Measurements from ENCODE around the gene SLC46A2. TPM values are rescaled to one million over a fixed set of nuclear protein-coding genes. Genes with fewer than 3 reads are reported as not detected.

Gene SLC46A2
- total RNA-seq, 2 experiments from 2014 or later = not detected

- H3K27me3 Mint-ChIP-seq (ENCODE audit: low read depth) = peaks cover 32% of the 10 kb centered on the region
- DNase-seq = no peak
- CTCF ChIA-PET = interaction anchor here (0.5 to 1.4 kb wide), 2 partner anchors 20 to 516 kb away, joined by 3 read pairs; no protein-coding TSS in a partner anchor
- ATAC-seq = no peak
- H3K9me3 Mint-ChIP-seq (ENCODE audit: insufficient read depth) = no peaks in the 10 kb centered on the region
- H3K4me3 Mint-ChIP-seq = no peak overlapping the region
- POLR2A ChIA-PET = no interaction called here
- no peaks in the 10 kb centered on the region for H3K36me3 Mint-ChIP-seq (ENCODE audit: low read depth)
- H3K27ac Mint-ChIP-seq = no peak overlapping the region
- H3K4me1 Mint-ChIP-seq (ENCODE audit: low read depth) = peaks cover 7% of the 10 kb centered on the region
These were observed 14.4 kb upstream of the SLC46A2 start for GRCh38 chr9:112905084-112905483.

GRCh38 chr9:112900901-112901300, 10.2 kb upstream of the SLC46A2 start:
- H3K36me3 Mint-ChIP-seq (ENCODE audit: low read depth) = no peaks in the 10 kb centered on the region
- H3K27me3 Mint-ChIP-seq (ENCODE audit: low read depth) = peaks cover 36% of the 10 kb centered on the region
- ChIA-PET CTCF (interaction anchor here (3.6 kb wide), 1 partner anchor 55 kb away, joined by 75 read pairs; no protein-coding TSS in a partner anchor), POLR2A (no interaction called here)
- H3K9me3 Mint-ChIP-seq (ENCODE audit: insufficient read depth) = no peaks in the 10 kb centered on the region
- ATAC-seq (no peak), DNase-seq (no peak)
- H3K4me3 Mint-ChIP-seq = no peak overlapping the region
- peaks cover 11% of the 10 kb centered on the region for H3K4me1 Mint-ChIP-seq (ENCODE audit: low read depth)
- no peak overlapping the region for H3K27ac Mint-ChIP-seq

- peaks cover 13% of the 10 kb centered on the region for H3K4me1 Mint-ChIP-seq (ENCODE audit: low read depth)
- ChIA-PET CTCF (no interaction called here), POLR2A (no interaction called here)
- H3K4me3 Mint-ChIP-seq = no peak overlapping the region
- H3K9me3 Mint-ChIP-seq (ENCODE audit: insufficient read depth) = no peaks in the 10 kb centered on the region
- DNase-seq (no peak), ATAC-seq (no peak)
- no peak overlapping the region for H3K27ac Mint-ChIP-seq
- peaks cover 38% of the 10 kb centered on the region for H3K27me3 Mint-ChIP-seq (ENCODE audit: low read depth)
- no peaks in the 10 kb centered on the region for H3K36me3 Mint-ChIP-seq (ENCODE audit: low read depth)
These were observed 9.8 kb upstream of the SLC46A2 start for GRCh38 chr9:112900488-112900887.

GRCh38 chr9:112898872-112899311, 8.2 kb upstream of the SLC46A2 start:
- ChIA-PET CTCF (interaction anchor here (2.4 kb wide), 1 partner anchor 53 kb away, joined by 8 read pairs; no protein-coding TSS in a partner anchor), POLR2A (no interaction called here)
- Mint-ChIP-seq H3K9me3 (ENCODE audit: insufficient read depth) (no peaks in the 10 kb centered on the region), H3K27me3 (ENCODE audit: low read depth) (peaks cover 36% of the 10 kb centered on the region), H3K27ac (no peak overlapping the region), H3K36me3 (ENCODE audit: low read depth) (no peaks in the 10 kb centered on the region), H3K4me3 (no peak overlapping the region), H3K4me1 (ENCODE audit: low read depth) (peaks cover 13% of the 10 kb centered on the region)
- no peak for ATAC-seq
- DNase-seq = no peak

GRCh38 chr9:112896131-112896530, 5.5 kb upstream of the SLC46A2 start:
- no peak overlapping the region for H3K27ac Mint-ChIP-seq
- POLR2A ChIA-PET = no interaction called here
- peaks cover 6% of the 10 kb centered on the region for H3K4me1 Mint-ChIP-seq (ENCODE audit: low read depth)
- DNase-seq (no peak), ATAC-seq (no peak)
- CTCF ChIA-PET = no interaction called here
- no peak overlapping the region for H3K4me3 Mint-ChIP-seq
- H3K36me3 Mint-ChIP-seq (ENCODE audit: low read depth) = no peaks in the 10 kb centered on the region
- H3K9me3 Mint-ChIP-seq (ENCODE audit: insufficient read depth) = no peaks in the 10 kb centered on the region
- H3K27me3 Mint-ChIP-seq (ENCODE audit: low read depth) = peaks cover 48% of the 10 kb centered on the region

- no peak for ATAC-seq
- no peaks in the 10 kb centered on the region for H3K9me3 Mint-ChIP-seq (ENCODE audit: insufficient read depth)
These were observed 4.0 kb upstream of the SLC46A2 start for GRCh38 chr9:112894699-112895098.

GRCh38 chr9:112894041-112894440, 3.4 kb upstream of the SLC46A2 start:
- DNase-seq (no peak), ATAC-seq (no peak)
- Mint-ChIP-seq H3K36me3 (ENCODE audit: low read depth) (no peaks in the 10 kb centered on the region), H3K27me3 (ENCODE audit: low read depth) (peaks cover 53% of the 10 kb centered on the region), H3K4me1 (ENCODE audit: low read depth) (peaks cover 6% of the 10 kb centered on the region), H3K27ac (no peak overlapping the region), H3K9me3 (ENCODE audit: insufficient read depth) (no peaks in the 10 kb centered on the region), H3K4me3 (no peak overlapping the region)
- ChIA-PET POLR2A (interaction anchor here (0.6 kb wide), 1 partner anchor 325 kb away, joined by 3 read pairs; no protein-coding TSS in a partner anchor), CTCF (interaction anchor here (0.8 kb wide), 1 partner anchor 10 kb away, joined by 3 read pairs; no protein-coding TSS in a partner anchor)

More at GRCh38 chr9:112894699-112895098, 4.0 kb upstream of the SLC46A2 start:
- CTCF ChIA-PET = no interaction called here
- Mint-ChIP-seq H3K27ac (no peak overlapping the region), H3K4me3 (no peak overlapping the region), H3K4me1 (ENCODE audit: low read depth) (peaks cover 6% of the 10 kb centered on the region), H3K27me3 (ENCODE audit: low read depth) (peaks cover 51% of the 10 kb centered on the region), H3K36me3 (ENCODE audit: low read depth) (no peaks in the 10 kb centered on the region)
- no peak for DNase-seq
- POLR2A ChIA-PET = interaction anchor here (0.6 kb wide), 1 partner anchor 326 kb away, joined by 3 read pairs; no protein-coding TSS in a partner anchor

GRCh38 chr9:112892981-112893380, 2.3 kb upstream of the SLC46A2 start:
- peaks cover 6% of the 10 kb centered on the region for H3K4me1 Mint-ChIP-seq (ENCODE audit: low read depth)
- DNase-seq (no peak), ATAC-seq (no peak)
- no peaks in the 10 kb centered on the region for H3K9me3 Mint-ChIP-seq (ENCODE audit: insufficient read depth)
- ChIA-PET CTCF (interaction anchor here (1.9 kb wide), 1 partner anchor 10 kb away, joined by 10 read pairs; no protein-coding TSS in a partner anchor), POLR2A (no interaction called here)
- no peaks in the 10 kb centered on the region for H3K36me3 Mint-ChIP-seq (ENCODE audit: low read depth)
- H3K27me3 Mint-ChIP-seq (ENCODE audit: low read depth) = peaks cover 45% of the 10 kb centered on the region
- no peak overlapping the region for H3K4me3 Mint-ChIP-seq
- no peak overlapping the region for H3K27ac Mint-ChIP-seq

GRCh38 chr9:112891521-112891920, 845 bp upstream of the SLC46A2 start:
- POLR2A ChIA-PET = no interaction called here
- ATAC-seq (no peak), DNase-seq (no peak)
- CTCF ChIA-PET = no interaction called here
- Mint-ChIP-seq H3K27me3 (ENCODE audit: low read depth) (peaks cover 44% of the 10 kb centered on the region), H3K9me3 (ENCODE audit: insufficient read depth) (no peaks in the 10 kb centered on the region), H3K27ac (no peak overlapping the region), H3K36me3 (ENCODE audit: low read depth) (no peaks in the 10 kb centered on the region), H3K4me1 (ENCODE audit: low read depth) (peaks cover 6% of the 10 kb centered on the region), H3K4me3 (no peak overlapping the region)

- ChIA-PET POLR2A (interaction anchor here (0.6 kb wide), 1 partner anchor 40 kb away, joined by 3 read pairs; no protein-coding TSS in a partner anchor), CTCF (interaction anchor here (0.8 to 1.6 kb wide), 2 partner anchors 16 to 42 kb away, joined by 3 to 5 read pairs; no protein-coding TSS in a partner anchor)
- peaks cover 30% of the 10 kb centered on the region for H3K27me3 Mint-ChIP-seq (ENCODE audit: low read depth)
- no peak overlapping the region for H3K4me3 Mint-ChIP-seq
- H3K4me1 Mint-ChIP-seq (ENCODE audit: low read depth) = peaks cover 3% of the 10 kb centered on the region
- DNase-seq = no peak
- no peak overlapping the region for H3K27ac Mint-ChIP-seq
- no peak for ATAC-seq
- no peaks in the 10 kb centered on the region for H3K36me3 Mint-ChIP-seq (ENCODE audit: low read depth)
- H3K9me3 Mint-ChIP-seq (ENCODE audit: insufficient read depth) = no peaks in the 10 kb centered on the region
These were observed 3.3 kb downstream of the SLC46A2 start for GRCh38 chr9:112887381-112887780.

GRCh38 chr9:112886351-112886750, 4.3 kb downstream of the SLC46A2 start:
- Mint-ChIP-seq H3K4me1 (ENCODE audit: low read depth) (peaks cover 3% of the 10 kb centered on the region), H3K4me3 (no peak overlapping the region), H3K27me3 (ENCODE audit: low read depth) (peaks cover 19% of the 10 kb centered on the region), H3K27ac (no peak overlapping the region), H3K9me3 (ENCODE audit: insufficient read depth) (no peaks in the 10 kb centered on the region), H3K36me3 (ENCODE audit: low read depth) (no peaks in the 10 kb centered on the region)
- ChIA-PET CTCF (interaction anchor here (1.6 kb wide), 1 partner anchor 41 kb away, joined by 5 read pairs; no protein-coding TSS in a partner anchor), POLR2A (no interaction called here)
- ATAC-seq = no peak
- DNase-seq = no peak

- Mint-ChIP-seq H3K27me3 (ENCODE audit: low read depth) (peaks cover 13% of the 10 kb centered on the region), H3K9me3 (ENCODE audit: insufficient read depth) (no peaks in the 10 kb centered on the region), H3K4me1 (ENCODE audit: low read depth) (peaks cover 3% of the 10 kb centered on the region), H3K4me3 (no peak overlapping the region), H3K36me3 (ENCODE audit: low read depth) (no peaks in the 10 kb centered on the region), H3K27ac (no peak overlapping the region)
- DNase-seq = no peak
- no peak for ATAC-seq
- CTCF ChIA-PET = interaction anchor here (1.5 to 2.4 kb wide), 2 partner anchors 10 to 18 kb away, joined by 4 to 11 read pairs; no protein-coding TSS in a partner anchor
- POLR2A ChIA-PET = no interaction called here
These were observed 5.4 kb downstream of the SLC46A2 start for GRCh38 chr9:112885324-112885723.

Data from activated CD8-positive, alpha-beta T cell treated with anti-CD3 and anti-CD28 coated beads, Interleukin-2, amount 10 ng/mL, durations not matched to agents 7 days and 5 days (primary cell).